ENCODE results near the gene ZNF19.

ZNF19 gene

GRCh38 chr16:71441348-71442050 is 47.6 kb downstream of the ZNF19 start:
- peak; percentile 31 for TF ChIP-seq CTCF (IDR thresholded peaks at IDR 0.05; ENCODE audit: low read depth, low read length)
- no peak for DNase-seq (ENCODE audit: low read depth, low spot score)
- in situ Hi-C loops (cut with HindIII; ENCODE audit: low sequenced_read_pairs): no loop called here
- H3K4me3 ChIP-seq (ENCODE audit: low read depth, low read length): no peak overlapping the region

- TF ChIP-seq CTCF (IDR thresholded peaks at IDR 0.05; ENCODE audit: low read depth, low read length): no peak
- no peak for DNase-seq (ENCODE audit: low read depth, low spot score)
- no peak overlapping the region for H3K4me3 ChIP-seq (ENCODE audit: low read depth, low read length)
- in situ Hi-C loops (cut with HindIII; ENCODE audit: low sequenced_read_pairs): no loop called here
These were observed 48.3 kb downstream of the ZNF19 start for GRCh38 chr16:71440669-71441347.

- TF ChIP-seq CTCF (IDR thresholded peaks at IDR 0.05; ENCODE audit: low read depth, low read length): no peak
- in situ Hi-C loops (cut with HindIII; ENCODE audit: low sequenced_read_pairs): no loop called here
- H3K4me3 ChIP-seq (ENCODE audit: low read depth, low read length): no peak overlapping the region
- DNase-seq (ENCODE audit: low read depth, low spot score): no peak
These were observed 49.6 kb downstream of the ZNF19 start for GRCh38 chr16:71439523-71439922.

GRCh38 chr16:71436473-71436872 is 52.7 kb downstream of the ZNF19 start:
- no peak overlapping the region for H3K4me3 ChIP-seq (ENCODE audit: low read depth, low read length)
- TF ChIP-seq CTCF (IDR thresholded peaks at IDR 0.05; ENCODE audit: low read depth, low read length): no peak
- in situ Hi-C loops (cut with HindIII; ENCODE audit: low sequenced_read_pairs): no loop called here
- no peak for DNase-seq (ENCODE audit: low read depth, low spot score)

- no peak overlapping the region for H3K4me3 ChIP-seq (ENCODE audit: low read depth, low read length)
- no peak for TF ChIP-seq CTCF (IDR thresholded peaks at IDR 0.05; ENCODE audit: low read depth, low read length)
- DNase-seq (ENCODE audit: low read depth, low spot score): no peak
- in situ Hi-C loops (cut with HindIII; ENCODE audit: low sequenced_read_pairs): no loop called here
These were observed 56.2 kb downstream of the ZNF19 start for GRCh38 chr16:71432906-71433305.

GRCh38 chr16:71431991-71432390 is 57.1 kb downstream of the ZNF19 start:
- DNase-seq (ENCODE audit: low read depth, low spot score): no peak
- no peak overlapping the region for H3K4me3 ChIP-seq (ENCODE audit: low read depth, low read length)
- in situ Hi-C loops (cut with HindIII; ENCODE audit: low sequenced_read_pairs): no loop called here
- TF ChIP-seq CTCF (IDR thresholded peaks at IDR 0.05; ENCODE audit: low read depth, low read length): no peak

Measured in astrocyte of the spinal cord (primary cell).